NCI-H187 (cell line): ENCODE data around the gene QSER1.
"Not testable (repeated sequence)": the region's sequence is repeated elsewhere in the genome, so short reads cannot be mapped to it uniquely, and the experiment has no call there.

Experiments used
- DNase-seq, 2 experiments: peaks; one replicate each; lab custom pipeline; 2025; lab: John Stamatoyannopoulos, UW

QSER1 gene

DNA sequence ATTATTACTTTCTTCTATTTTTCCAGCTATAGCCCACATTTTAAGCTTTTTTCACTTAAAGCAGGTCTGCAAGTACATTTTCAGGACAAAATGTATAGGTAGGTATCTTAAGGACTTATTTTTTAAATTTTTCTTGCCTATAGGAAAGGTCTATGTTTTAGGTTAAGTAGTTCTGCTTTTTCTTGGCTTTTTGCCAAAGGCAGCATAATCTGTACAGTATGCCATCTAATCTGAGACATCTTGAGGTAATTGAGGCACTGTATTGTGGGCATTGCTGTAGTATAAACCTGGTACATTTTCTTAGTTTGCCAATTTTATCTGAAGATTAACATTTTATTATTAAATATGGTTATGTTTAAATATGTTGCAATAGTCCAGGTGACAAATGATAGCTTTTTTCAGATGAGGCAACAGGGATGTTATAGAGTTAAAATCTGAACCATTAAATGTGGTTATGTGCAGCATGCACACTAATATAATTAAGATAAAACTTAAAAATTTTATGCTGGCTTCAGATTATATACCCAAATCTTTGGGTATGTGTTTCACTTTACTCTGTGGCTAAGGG is 42.9 kb downstream of the QSER1 start:
- DNase-seq = no peak

GRCh38 chr11:32936178-32936577 is 43.6 kb downstream of the QSER1 start:
- DNase-seq = not testable (repeated sequence)

DNA sequence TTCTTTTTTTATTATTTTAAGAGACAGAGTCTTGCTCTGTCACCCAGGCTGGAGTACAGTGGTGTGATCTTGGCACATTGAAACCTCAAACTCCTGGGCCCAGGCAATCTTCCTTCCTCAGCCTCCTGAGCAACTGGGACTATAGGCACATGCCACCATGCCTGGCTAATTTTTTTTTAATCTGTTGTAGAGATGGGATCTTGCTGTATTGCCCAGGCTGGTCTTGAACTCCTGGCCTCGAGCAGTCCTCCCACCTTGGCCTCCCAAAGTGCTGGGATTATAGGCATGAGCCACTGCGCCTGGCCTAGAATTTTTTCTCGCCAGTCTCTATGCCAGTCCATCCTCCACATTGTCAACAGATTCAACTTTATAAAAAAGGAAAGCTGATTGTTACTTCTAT is 44.7 kb downstream of the QSER1 start:
- DNase-seq = not testable (repeated sequence)

DNA sequence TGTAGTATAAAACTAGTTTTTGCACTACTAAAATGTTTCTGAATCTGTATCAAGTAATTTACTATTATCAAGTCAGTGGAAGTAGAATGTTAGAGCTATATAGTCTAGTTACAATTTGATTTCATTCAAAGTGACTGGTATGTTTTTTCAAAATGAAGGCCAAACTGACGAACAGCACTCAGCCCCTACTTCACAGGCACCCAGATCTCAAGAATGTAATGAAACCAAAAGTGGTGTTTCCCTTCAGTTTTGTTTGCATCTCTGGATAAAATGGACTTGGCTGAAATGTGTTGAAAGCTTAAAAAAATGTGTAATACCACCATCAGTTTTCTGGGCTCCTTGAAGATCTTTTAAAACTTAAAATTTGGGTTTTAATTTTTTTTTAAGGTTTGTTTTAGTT is 46.4 kb downstream of the QSER1 start:
- no peak for DNase-seq

DNA sequence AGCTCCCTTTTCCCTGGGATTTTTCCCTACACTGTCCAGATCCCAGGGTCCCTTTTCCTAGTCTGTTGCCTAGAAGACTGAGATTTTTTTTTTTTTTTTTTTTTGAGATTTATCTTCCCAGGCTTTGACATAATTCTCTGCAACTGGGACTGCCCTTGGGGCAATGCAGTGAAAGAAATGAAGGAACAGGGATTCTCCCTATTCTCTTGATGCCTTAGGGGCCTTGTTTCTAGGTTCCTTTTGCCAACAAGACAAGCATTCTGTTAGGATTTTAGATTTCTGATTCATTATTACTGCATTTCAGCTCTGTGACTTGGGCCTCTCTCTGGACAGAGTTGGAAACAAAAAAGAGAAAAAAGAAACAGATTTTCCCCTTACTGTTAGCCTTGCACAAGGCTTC is 47.3 kb downstream of the QSER1 start:
- DNase-seq = no peak

DNA sequence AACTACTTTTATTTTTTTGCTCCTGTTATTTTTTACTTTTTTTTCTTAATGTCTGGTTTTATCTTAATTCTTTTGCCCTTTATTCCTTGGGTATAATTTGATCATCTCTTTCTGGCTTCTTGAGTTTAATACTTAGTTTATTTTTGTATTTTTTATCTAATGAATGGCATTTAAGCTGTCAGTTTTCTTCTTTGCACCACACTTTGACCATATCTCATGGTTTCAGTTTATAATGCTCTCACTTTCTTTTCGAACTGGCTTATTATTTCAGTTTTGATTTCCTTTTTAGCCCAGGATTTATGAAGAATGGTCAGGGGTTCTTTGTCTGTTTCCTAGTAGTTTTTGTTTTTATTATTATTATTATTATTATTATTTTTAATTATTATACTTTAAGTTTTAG is 48.3 kb downstream of the QSER1 start:
- DNase-seq = no peak

DNA sequence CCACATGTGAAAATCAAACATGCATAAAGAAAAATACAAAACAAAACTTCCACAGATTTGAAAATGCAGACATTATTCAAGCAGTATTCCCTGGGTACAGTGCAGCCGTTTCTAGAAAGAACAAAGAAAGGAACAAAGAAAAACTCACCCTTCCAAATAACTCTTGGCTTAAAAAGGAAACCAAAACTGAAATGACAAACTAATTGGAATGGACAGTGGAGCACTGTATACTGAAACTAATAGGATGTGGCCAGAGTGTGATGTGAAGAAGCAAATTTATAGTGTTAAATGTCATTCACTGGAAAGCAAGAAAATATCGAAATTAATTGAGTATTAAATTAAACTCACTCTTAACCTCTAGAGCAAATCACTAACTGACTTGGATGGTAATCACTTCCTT is 55.4 kb downstream of the QSER1 start:
- DNase-seq = no peak

DNA sequence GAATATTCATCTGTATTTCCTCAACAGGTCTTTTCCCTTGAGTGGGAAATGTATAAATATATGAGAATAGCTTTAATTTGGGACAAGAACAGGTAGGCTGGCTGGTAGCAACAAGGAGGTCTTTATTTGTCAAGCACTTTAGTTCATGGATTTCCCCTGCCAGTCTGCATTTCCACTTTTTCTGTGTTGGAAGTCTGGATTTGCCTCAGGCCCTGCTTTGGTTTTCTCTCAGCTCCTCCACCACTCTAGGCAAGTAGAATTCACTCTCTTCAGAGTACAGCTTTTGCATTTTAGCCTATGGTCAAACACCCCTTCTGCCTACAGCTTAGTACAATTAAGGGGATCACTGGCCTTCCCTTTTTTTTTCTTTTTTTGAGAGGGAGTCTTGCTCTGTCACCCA is 57.1 kb downstream of the QSER1 start:
- DNase-seq = no peak

DNA sequence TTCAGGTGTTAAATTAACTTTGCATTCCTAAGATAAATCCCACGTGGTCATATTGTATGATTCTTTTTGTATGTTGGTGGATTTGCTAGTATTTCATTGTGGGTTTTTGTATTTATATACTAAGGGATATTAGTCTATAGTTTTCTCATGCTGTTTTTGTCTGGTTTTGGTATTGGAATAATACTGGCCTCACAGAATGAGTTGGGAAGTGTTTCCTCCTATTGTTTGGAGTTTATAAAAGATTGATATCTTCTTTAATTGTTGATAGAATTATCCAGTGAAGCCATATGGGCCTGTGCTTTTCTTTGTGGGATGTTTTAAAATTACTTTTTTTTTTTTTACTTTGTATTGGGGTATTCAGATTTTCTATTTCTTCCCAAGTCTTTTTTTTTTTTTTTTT is 59.8 kb downstream of the QSER1 start:
- no peak for DNase-seq

GRCh38 chr11:32953700-32954099 is 61.1 kb downstream of the QSER1 start:
- no peak for DNase-seq

- DNase-seq = no peak
Observed at GRCh38 chr11:32960553-32961164, 68.0 kb downstream of the QSER1 start.

- DNase-seq = no peak
Observed at GRCh38 chr11:32962016-32962415, 69.4 kb downstream of the QSER1 start.

DNA sequence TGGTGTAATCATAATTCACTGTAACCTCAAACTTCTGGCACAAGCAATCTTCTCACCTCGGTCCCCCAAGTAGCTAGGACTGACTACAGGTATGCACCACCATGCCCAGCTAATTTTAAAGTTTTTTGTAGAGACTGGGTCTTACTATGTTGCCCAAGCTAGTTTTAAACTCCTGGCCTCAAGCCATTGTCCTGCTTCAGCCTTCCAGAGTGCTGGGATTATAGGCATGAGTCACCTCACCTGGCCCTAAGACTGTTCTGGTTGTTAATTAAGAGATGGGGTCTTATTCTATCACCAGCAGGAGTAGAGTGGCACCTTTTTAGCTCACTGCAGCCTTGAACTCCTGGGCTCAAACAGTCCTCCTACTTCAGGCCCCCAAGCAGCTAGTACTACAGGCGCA is 71.1 kb downstream of the QSER1 start:
- DNase-seq = no peak

DNA sequence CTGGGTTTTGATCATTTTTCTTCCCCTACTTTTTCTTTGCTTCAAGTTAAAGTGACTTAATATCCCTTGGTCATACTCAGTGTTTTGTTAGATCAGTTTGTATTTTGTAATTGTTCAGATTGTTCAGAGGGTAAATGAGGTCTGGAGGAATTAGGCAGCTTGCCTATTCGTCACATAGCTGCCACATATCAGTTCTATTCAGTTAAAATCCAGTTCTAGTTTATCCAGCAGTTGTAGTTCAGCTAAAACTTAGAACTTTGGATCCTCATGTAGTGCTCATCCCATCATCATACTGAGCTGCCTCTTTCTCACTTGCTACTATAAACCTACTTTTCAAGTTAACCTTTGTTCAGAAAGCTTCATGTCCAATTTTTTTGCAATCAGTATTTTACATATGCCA is 75.9 kb downstream of the QSER1 start:
- DNase-seq = no peak

GRCh38 chr11:32972233-32972632 is 79.6 kb downstream of the QSER1 start:
- not testable (repeated sequence) for DNase-seq

- no peak for DNase-seq
Observed at GRCh38 chr11:32972781-32973180, 80.2 kb downstream of the QSER1 start.

DNA sequence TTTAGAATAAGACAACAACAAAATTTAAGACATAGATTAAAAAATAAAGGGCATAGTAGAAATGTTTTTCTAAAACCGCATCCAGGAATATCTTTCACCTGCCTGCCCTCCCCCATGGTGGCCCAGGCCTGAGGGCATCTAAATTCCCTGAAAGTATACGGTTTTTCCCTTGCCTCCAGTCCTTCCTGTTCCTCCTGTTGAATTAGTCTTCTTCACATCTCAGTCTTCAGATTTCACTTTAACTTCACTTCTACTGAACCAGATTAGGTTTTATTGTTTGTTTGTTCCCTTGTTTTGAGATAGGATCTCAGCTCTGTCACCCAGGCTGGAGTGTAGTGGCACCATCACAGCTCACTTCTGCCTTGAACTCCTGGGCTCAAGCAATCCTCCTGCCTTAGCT is 90.0 kb downstream of the QSER1 start:
- DNase-seq = no peak

DNA sequence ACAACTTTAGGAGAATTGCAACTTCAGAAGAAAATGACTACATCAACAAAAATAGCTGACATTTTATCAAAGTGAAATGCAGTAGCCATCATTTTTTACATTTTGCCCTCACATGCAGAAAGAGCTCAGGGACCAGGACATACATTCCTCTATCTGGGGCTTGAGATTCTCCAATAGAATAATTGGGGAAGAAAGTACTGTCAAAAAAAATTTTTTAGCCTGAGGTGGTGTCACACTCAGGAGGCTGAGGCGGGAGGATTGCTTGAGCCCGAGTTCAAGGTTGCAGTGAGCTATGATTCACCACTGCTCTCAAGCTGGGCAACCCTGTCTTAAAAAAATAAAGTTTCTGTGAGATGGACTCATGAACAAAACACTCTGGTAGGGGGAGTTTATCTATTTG is 90.9 kb downstream of the QSER1 start:
- no peak for DNase-seq

- no peak for DNase-seq
Observed at GRCh38 chr11:32985600-32985999, 93.0 kb downstream of the QSER1 start.

- DNase-seq = no peak
Observed at GRCh38 chr11:32987851-32988250, 95.2 kb downstream of the QSER1 start.

- DNase-seq = no peak
Observed at GRCh38 chr11:32990481-32990880, 97.9 kb downstream of the QSER1 start.

- DNase-seq = no peak
Observed at GRCh38 chr11:32991427-32991826, 98.8 kb downstream of the QSER1 start.

GRCh38 chr11:32991898-32992297 is 99.3 kb downstream of the QSER1 start:
- no peak for DNase-seq

- DNase-seq = no peak
Observed at GRCh38 chr11:33000181-33000580, 107.6 kb downstream of the QSER1 start.
